Measurements from ENCODE around the gene RHOT1.
A peak's percentile ranks its signal among the peaks of the same experiment; 100 is the strongest.
"Not testable (repeated sequence)": the region's sequence is repeated elsewhere in the genome, so short reads cannot be mapped to it uniquely, and the experiment has no call there.

Gene RHOT1

DNA sequence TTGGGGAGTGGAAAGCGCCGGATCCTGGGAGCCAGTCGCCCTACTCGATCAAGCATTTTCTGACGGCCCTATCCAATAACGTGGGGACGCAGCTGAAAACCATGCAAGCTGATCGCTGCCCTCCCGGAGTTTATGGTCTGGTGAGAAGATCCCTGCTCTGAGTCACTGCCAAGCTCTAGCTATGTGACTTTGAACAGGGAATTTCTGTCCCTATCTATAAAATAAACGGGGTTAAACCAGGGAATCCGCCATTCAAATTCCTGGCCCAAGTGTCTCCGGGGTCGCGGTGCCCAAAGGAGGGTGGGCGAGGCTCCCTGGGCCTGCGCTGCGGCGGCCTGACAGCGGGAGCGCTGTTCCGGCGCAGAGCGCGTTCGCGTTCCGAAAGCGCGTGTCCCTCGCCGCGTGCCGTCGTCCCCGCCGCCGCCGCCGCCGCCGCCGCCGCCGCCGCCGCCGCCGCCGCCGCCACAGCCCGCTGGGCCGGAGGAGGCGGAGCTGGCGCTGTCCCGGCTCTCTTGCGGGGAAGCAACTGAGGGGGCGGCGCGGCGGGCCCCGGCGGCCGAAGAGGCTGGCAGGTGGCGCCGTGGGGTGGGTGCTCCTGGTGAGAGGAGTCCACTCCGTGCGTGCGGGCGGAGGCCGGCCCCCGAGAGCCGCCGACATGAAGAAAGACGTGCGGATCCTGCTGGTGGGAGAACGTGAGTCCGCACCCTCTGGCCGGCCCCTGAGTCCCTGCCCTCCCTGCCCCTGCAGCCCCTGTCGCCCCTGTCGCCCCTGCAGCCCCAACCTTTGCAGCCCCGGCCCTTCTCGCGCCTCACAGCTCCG is at the start of gene RHOT1:
TSS of gene RHOT1 (plus strand) at position 465 of the 819 bp plus-strand sequence. CDS start at position 656, 191 bp downstream.
- DNase-seq (ENCODE audit: low read depth in 2 of 2): peak; percentile 65 to 66

DNA sequence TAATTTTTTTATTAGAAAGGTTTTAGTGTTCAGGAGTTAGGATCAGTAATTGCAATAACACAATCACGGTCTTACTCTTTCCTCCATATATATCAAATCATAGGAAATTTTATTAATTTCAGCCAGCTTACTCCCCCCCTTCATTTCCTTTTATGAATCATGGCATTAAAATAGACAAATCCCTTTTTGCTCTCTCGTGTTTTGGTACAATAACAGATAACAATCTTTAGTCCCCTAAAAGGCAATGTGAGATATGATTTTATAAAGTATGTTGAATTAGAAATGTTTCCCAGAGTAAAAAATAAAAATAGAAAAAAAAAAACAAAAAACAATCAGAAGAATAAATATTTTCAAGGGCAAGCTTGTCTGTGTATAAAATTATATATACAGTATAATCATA is 42.6 kb upstream of the RHOT1 start:
- DNase-seq (ENCODE audit: low read depth in 2 of 2): no peak

DNA sequence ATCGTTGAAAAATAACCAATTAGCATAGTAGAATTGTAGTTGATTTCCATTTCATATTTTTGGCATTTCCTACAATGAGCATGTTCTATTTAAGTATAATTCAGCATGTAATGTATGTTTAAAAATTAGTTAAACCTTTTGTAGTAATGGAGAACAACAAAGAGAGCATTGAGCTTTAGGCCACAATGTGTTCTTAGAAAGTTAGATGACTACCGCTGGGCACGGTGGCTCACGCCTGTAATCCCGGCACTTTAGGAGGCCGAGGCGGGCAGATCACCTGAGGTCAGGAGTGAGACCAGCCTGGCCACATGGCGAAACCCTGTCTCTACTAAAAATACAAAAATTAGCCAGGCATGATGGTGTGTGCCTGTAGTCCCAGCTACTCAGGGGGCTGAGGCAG is 42.0 kb upstream of the RHOT1 start:
- not testable (repeated sequence) for DNase-seq (ENCODE audit: low read depth in 2 of 2)

DNA sequence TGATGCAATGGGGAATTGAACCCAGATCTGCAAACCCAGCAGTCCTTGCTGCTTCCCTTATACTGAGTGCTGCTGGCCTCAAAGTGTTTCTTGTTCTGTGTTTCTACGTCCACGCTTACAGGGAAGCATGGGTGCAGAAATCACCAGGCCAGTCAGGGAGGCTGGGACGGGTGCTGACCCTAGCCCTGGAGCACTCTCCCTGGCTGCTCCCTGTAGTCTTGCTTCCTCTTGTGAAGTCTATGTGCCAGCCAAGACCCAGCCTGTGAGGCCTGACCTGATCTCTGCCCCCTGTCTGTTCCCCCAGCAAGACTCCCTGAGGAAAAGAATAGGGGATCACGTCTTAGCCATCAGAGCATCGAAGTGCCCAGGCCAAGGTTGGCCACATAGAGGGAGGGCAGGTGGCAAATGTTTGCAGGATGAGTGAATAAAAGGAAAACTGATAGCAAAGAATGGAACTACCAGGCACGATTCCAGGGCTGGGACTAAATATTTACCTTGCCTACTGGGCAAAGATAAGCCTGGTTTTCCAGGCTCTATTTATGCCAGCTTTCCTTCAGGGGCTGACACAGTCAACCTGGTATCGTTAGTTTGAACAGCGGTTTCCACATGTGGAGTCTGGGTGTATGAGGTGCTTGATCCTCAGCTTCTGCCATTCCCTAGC is 41.2 kb upstream of the RHOT1 start:
- no peak for DNase-seq (ENCODE audit: low read depth in 2 of 2)

DNA sequence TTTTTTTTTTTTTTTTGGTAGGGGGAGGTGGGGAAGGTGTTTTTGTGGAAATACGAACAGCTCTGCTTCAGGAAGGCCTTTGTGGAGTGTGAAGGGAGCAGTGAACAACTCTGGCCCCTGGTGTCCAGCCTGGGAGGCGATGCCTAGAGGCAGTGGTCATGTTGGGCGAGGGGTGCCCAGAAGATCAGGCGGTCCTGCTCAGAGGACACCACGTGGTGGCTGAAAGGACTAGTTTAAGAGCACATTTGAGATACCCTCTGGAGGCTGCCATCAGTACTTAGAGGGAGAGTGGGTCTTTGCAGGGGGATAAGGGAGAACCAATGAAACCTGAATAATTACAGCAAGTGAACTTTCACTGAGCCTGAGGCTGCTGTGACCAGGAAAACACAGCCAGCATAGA is 40.1 kb upstream of the RHOT1 start:
- DNase-seq (ENCODE audit: low read depth in 2 of 2): no peak

DNA sequence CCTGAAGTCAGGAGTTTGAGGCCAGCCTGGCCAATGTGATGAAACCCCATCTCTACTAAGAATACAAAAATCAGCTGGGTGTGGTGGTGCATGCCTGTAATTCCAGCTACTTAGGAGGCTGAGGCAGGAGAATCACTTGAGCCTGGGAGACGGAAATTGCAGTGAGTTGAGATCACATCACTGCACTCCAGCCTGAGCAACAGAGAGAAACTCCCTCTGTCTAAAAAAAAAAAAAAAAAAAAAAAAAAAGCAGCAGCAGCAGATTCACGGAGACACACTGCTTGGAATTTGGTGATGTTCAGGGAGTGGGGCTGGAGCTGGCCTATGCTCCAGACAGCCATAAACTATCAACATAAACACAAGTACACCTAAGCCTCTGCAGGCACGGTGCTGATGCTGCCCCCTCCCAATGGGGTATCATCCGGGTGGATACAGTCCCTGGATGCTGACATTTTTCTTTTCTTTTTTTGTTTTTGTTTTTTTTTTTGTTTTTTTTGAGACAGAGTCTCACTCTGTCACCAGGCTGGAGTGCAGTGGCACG is 39.6 kb upstream of the RHOT1 start:
- no peak for DNase-seq (ENCODE audit: low read depth in 2 of 2)

DNA sequence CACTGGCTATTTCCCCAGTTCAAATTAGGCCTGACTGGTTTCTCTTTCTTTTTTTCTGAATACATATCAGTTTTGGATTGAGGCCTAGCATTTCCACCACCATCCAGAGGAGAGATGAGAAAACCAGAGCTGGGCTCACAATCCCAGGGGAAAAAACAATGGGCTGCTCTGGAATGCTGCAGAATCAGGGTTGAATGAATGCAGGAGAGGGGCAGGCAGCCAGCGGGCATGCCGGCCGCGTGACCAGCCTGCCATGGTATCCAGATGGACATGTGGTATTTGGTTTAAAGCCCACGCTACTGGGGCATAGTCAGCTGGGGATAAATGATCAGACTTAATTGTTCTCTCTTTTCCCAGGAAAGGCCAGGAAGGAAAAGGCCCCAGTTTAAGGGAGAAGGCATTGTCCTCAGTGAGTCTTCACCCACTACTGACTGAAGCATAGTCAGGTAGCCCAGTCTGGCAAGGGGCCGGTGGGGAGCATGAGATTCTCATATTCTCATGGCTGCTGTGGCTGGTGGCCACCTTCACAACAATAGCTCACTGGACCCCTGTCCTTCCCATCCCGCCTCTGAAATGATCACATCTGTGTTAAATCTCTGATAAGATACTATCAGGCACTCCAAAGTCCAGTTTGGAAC is 38.7 kb upstream of the RHOT1 start:
- DNase-seq (ENCODE audit: low read depth in 2 of 2): no peak

DNA sequence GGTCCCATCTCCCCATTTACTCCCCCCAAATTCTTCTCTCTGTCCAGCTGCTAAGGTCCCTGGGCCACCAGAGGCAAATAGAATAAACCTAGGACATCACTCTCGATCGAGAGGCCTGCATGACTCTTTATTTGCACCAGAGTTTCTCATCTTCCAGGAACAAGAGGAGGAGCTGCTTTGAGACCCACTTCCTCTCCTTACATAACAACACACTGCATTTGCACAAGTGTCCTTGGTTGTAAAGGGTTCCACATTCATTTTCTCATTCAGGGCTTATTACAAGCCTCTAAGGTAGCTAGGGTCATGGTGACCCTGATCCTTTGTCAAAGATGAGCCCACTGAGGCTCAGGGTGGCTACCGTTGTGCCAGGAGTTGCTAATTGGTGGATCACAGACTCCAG is 38.1 kb upstream of the RHOT1 start:
- no peak for DNase-seq (ENCODE audit: low read depth in 2 of 2)

DNA sequence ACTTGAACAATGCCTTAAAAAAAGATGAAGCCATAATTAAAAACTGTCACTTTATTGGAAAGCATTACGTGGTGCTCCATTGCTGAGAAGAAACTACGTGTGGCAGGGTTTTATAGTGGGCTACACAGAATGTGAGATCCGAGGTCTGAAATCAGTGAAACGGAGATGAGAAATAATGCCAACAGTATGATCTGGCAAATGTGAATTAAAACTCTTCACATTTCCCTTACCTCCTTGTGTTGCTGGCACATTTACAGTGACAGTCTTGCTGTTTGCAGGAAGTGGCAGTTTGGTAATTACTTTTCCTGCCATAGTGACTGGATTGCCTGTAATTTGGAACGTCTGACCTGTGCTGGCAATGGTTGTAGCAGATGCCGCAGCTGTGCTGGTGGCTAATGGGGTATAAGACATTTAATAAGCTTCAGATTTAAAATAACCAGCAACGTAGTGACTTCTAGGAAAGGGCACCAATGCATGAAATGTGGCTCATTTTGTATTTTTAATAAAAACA is 35.8 kb upstream of the RHOT1 start:
- DNase-seq (ENCODE audit: low read depth in 2 of 2): not testable (repeated sequence)

DNA sequence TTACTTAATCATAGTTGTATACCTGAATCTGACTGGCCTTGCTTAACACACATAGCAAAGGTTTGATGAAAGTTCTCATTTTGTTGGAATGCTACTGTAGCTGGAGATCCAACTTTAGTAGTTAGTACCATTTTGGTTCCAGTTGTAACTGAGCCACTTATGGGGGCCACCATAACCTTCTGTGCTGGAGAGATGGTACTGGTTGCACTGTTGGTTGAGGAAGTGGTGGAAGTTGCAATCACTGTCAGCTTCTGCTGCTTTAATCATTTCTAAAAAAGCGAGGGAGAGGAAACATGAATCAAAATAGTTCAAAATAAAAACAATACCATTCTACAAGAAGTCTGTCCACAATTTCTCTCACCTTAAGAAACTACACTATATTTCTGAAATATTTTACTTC is 35.1 kb upstream of the RHOT1 start:
- DNase-seq (ENCODE audit: low read depth in 2 of 2): not testable (repeated sequence)

DNA sequence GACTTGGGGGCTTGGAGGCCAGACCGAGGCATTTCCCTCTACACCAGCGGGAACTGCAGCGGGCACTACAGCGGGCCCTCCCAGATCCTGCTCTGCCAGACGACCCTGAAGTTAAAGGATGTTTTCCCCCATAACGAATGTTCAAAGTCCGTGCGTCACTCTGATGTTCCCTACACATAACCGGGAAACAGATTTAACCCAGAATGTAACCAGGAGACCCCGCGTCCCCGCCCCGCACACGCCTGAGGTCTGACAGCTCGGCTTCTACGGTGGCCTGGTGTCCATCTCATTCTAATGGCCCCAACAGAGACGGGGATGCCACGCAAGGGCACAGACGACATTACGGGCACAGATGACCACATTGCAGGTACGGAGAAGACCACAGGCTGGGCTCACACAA is 31.7 kb upstream of the RHOT1 start:
- no peak for DNase-seq (ENCODE audit: low read depth in 2 of 2)

DNA sequence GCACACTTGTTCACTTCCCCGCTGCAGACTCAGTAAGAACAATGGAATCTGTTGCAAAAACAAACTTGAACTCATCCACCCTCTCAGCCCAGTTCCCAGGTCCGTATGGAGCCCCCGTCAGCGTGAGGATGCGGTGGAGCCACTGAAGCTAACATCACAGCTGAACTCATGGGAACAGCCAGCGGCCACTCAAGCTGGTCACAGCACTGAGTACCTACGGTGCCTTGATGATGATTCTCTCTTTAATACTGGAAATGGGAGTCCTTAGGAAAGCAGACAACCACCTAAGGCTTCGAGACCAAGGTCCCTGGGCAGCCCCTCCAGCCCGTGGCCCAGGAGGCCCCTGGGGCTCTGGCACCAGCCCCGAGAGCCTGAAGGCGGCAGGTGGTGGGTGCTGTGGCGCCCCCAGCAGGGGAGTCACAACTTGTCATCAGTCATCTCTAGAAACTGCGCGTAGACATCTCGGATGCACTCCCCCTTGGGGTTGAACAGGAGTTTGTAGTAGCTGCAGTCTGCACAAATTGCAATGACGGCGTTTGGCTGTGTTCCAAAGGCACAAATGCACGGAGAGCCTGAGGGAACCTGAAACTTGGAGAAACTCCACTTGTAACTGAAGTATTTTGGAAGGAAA is 31.0 kb upstream of the RHOT1 start:
- DNase-seq (ENCODE audit: low read depth in 2 of 2): peak; percentile 17 to 32

DNA sequence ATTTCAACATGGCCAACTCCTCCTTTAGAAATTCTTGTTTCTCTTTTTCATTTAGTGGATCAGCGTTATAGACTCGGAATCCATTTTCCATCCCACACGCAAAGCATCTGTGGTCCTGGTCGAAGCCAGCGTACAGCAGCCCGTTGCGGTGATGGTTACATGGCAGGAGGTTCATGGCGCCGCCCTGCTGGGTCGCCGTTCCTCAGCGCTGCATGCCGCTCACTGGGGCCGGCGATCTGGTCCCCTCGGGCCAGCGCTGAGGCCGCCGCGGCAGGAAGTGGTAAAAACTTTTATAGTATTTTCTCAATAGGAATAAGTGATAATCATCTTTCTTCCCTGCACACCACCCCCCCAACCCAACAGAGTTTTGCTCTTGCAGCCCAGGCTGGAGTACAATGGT is 29.9 kb upstream of the RHOT1 start:
- no peak for DNase-seq (ENCODE audit: low read depth in 2 of 2)

DNA sequence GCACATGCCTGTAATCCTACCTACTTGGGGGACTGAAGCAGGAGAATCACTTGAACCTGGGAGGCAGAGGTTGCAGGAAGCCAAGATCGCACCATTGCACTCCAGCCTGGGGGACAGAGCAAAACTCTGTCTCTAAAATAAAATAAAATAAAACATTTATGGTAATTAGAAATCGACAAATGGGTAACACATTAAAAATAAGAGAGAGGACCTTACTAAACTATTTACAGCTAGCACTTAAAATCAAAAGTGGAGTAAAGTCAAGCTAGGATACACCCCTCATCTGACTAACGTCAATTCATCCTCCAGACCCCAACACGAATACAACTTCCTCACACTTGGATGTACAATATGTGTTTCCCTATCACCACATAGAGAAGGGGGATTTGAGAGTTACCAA is 27.8 kb upstream of the RHOT1 start:
- DNase-seq (ENCODE audit: low read depth in 2 of 2): no peak

DNA sequence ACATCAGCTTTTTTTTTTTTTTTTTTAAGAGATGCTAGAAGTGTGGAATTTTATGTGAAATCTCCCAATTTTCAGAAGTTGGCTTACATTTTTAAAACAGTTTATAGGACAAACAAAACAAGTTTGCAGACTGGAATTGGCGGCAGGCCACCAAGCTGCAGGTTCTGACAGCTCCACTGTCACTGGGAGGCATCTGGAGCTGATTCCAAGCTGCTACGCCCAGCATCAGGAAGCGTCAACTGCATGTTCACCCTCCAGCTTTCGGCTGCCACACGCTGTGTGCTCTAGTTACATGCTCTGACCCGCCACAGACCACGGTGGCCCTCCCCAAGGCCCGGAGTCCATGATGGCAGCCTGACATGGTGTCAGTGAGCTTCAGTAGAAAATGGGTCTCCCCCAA is 26.8 kb upstream of the RHOT1 start:
- DNase-seq (ENCODE audit: low read depth in 2 of 2): not testable (repeated sequence)

DNA sequence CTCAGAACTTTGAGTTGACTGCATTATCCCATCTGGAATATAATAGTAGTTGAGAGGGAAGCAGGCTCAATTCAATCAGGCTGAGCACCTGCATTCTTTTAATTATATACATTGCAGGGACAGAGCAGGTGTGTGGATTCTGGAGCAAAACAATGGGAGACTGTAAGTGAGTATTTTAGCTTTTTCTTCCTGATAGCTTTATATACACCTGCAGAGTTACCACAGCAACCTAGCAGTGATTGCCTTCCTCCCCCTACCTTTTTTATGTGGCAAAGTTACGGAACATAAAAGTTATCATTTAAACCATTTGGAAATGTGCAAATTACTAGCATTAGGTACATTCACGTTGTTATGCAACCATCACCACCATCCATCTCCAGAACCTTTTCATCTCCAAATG is 25.4 kb upstream of the RHOT1 start:
- no peak for DNase-seq (ENCODE audit: low read depth in 2 of 2)

DNA sequence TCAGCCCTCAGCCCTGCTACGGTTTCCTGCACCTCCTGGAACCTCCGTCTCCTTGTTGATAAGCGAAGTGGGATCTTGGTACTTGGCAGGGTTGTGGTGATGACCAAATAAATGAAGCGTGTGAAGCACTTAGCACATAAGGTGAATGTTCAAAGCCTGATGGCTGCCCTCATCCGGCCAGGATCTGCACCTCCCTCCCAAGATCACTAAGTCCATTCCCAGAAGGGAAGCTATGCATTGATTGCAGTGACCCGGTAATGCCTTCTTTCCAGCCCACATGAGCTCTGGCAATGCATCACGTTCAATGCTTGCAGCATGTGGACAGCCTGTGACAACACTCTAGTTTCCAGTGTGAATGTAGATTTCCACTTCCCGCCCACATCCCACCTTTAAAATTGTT is 24.9 kb upstream of the RHOT1 start:
- DNase-seq (ENCODE audit: low read depth in 2 of 2): no peak

DNA sequence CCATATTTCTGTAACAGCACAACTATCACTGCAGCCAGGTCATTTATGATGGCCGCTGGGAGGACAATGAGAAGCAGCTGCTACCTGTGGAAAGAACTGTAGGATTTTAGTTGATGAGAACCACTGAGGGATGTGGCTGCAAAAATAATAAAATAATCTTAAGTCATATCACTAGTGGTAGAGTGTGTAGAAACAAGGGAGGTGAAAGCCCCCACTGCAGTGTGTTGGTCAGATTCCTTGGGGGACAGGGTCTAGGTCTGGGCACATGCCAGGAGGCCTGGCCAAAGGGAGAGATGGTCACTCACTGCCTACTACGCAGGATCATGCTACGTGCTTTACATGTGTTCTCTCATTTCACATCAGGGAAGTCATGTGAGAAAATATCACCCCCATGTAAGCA is 24.2 kb upstream of the RHOT1 start:
- not testable (repeated sequence) for DNase-seq (ENCODE audit: low read depth in 2 of 2)

DNA sequence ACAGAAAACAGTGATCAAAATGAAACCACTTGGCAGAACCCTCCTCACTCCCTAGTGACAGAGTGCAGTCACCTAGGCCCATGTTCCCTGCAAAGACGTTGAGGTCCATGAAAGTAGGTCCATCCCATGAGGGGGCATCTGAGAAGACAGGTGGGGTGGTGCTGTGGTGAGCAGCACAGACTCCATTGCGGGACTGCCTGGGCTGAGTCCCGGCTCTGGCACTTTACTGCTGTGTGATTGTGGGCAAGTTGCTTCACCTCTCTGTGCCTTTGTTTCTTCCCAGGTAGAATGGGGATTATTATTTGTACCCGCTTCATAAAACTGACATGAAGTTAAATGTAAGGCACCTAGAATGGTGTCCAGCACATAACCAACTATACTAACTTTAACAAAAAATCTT is 23.5 kb upstream of the RHOT1 start:
- no peak for DNase-seq (ENCODE audit: low read depth in 2 of 2)

DNA sequence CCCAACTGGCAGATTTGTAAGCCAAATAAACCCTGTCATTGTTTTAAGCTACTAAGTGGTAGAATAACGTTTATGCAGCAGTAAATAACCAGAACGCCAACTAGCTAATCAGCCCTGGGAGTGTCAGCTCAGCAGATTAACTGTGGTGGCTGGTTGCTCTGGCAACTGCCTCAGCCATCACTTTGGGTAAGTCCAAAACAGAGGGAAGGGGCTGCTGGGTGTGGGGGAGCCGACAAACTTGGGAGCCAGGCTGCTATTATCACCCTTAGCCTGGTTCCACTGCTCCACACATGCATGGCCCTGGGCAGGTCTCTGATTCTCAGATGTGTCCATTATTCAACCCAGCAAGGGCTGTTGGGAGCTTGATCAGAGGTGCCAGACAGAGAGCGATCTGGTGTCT is 22.2 kb upstream of the RHOT1 start:
- DNase-seq (ENCODE audit: low read depth in 2 of 2): no peak

DNA sequence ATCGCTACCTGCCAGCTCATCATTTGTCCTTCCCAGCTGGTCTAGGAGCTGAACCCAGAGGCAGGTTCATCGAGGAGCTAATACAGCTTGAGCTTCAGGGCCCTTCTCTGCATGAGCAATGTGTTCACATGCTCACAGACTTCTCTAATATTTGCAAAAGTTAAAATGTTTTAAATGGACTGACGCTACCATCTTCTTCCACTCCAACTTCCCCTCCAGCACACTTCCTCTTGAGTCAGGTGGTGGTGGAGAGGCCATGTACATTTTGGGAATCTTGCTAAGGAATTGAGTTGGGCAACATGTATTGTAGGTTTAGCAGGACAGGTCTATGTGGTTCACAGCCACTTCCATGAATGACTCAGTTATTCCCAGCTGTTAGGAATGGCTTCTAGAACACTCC is 21.6 kb upstream of the RHOT1 start:
- no peak for DNase-seq (ENCODE audit: low read depth in 2 of 2)

DNA sequence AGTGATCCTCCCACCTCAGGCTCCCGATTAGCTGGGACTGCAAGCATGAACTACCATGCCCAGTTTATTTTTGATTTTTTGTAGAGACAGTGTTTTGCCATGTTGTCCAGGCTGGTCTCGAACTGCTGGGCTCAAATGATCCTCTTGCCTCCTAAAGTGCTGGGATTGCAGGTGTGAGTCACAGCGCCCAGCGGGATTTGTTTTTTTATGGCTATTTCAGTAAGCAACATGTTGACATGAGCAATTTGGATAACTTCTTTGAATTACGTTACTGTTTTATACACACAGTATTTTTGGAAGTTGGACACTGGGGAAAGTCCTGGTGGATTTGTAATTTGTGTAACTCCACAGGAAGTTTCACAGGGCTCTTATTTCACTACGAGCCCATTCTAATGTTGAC is 18.5 kb upstream of the RHOT1 start:
- DNase-seq (ENCODE audit: low read depth in 2 of 2): no peak
